Smooth muscle cell of the brain vasculature (primary cell): ENCODE measurements around the gene NIT2.
"Not testable (repeated sequence)": the region's sequence is repeated elsewhere in the genome, so short reads cannot be mapped to it uniquely, and the experiment has no call there.

Experiments used
- DNase-seq: peaks from one replicate; pipeline ENCODE4 v3.0.0-alpha.2; 2012; ENCODE audit warnings: low read depth, low spot score

The NIT2 gene

DNA sequence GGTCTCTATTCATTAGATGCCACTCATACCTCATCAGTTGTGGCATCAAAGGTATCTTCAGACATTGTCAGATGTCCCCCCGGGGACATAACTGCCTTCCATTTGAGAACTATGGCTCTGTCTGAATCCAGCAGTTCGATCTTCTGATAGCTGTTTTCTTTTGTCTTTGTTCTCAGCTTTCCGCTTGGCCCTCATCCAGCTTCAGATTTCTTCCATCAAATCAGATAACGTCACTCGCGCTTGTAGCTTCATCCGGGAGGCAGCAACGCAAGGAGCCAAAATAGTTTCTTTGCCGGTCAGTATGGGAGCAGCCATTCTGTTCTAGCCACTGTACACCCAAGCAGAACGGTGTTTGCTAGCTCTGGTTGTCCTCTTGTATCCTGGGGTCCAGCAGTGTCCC lies 4.4 kb downstream of the NIT2 start:
- no peak for DNase-seq

GRCh38 chr3:100339786-100340185 lies 5.2 kb downstream of the NIT2 start:
- no peak for DNase-seq

DNA sequence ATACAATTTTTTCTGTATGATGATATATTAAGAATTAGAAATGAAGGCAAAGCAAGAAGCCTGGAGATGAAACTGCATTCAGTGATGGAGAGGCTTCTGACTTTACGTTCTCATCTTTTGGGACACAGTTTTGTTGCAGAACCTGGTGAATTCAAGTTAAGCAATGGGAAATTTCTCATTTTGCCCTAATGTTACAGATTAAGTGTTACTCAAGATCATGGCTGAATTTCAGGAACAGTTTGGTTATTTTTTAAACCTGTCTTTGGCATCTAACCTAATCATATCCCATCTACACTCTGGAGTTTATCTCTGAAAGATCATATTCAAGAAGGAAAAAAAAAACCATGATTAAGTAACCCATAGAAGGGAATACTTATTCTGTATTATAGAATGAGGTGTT lies 6.0 kb downstream of the NIT2 start:
- no peak for DNase-seq

- DNase-seq = no peak
Observed at GRCh38 chr3:100348727-100349126, 14.2 kb downstream of the NIT2 start.

- DNase-seq = not testable (repeated sequence)
Observed at GRCh38 chr3:100351770-100352169, 17.2 kb downstream of the NIT2 start.

DNA sequence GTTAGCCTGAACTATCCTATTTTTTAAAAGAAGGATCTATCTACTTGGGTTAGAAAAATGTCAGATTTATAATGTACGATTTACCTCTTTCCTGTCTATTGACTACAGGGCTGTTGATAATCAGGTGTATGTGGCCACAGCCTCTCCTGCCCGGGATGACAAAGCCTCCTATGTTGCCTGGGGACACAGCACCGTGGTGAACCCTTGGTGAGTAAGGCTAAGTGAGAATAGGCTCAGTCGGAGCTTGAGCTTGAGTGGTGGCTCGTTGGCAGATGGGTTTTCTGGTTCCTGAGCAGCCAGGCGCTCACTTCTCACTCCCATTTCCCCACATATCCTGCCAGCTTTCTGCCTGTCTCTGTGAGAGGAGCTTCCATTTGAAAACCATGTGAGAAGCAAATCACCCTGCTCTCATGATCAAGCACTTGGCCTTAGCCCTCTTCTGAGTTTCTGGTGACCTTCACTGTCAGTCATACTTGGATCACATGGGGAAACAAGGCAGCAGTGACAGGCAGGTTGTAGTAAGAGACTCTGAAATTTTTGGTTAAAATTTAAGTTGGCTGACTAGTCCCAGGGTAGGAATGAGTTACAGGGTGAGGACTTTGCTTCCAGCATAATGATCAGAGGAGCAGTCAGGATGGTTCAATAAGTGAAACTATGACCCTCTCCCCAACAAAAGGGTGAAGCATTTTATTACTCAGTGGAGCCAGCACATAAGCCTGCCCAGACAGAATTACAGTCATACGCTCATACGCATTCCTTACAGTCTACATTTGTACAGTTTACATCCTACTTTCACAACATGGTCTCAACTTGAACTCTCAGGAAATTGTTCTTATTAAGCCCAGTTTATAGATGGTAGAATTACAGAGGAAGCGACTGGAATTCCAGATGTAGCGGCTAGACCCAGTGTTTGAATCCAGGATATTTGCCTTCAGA lies 18.0 kb downstream of the NIT2 start:
- DNase-seq = no peak

GRCh38 chr3:100354850-100355249 lies 20.3 kb downstream of the NIT2 start:
- DNase-seq = no peak

GRCh38 chr3:100358413-100358812 lies 23.9 kb downstream of the NIT2 start:
- no peak for DNase-seq

DNA sequence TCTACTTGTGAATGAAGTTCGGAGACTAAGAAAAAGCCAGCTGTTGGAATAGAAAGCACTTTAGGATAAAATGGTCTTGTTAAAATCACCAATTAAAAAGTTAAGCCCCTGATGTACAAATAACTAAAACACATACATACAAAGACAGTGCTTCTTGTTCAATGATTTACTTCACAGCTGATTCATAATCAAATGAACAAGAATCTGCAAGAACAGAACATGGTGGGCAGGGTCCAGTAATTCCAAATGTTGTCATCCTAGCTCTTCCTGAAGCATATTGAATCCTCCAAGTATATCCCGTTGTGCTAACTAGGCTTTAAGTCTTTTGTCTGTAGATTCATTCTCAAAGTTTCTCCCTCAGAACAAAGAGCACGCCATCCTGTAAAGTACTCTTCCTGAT lies 24.5 kb downstream of the NIT2 start:
- DNase-seq = no peak

DNA sequence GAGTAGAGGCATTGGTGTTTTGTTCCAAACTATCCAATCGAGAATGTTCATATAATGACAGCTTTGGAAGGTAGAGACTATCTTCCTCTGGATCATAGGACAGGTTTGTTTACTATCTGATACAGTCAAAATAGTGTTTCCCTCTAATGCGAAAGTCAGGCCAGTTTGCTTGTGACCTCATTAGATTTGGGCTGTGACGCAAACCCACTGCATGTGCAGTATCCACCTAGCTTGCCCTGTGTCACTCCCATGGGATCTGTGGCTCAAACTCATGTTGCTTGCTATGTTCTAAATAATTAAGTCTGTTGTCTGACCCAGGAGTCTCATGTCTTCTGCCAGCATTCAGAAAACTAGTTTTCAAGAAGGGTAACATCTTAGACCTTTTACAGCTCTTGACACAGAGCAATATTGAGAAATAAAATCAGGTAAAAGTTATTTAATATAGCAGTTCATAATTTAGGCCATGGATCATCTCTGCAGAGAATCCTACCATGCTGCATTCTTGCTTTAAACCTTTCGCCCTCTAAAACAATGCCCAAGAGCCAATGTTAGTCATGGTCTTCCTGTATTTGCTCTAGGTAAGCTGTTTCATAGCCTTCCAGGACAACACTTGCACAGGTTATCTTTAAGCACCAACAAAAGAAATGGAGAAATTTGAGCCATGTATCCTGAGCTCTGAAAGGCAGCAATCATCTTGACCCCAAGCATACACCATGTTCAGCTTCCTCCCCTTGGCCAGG lies 26.4 kb downstream of the NIT2 start:
- no peak for DNase-seq

- DNase-seq = no peak
Observed at GRCh38 chr3:100361897-100362296, 27.3 kb downstream of the NIT2 start.

DNA sequence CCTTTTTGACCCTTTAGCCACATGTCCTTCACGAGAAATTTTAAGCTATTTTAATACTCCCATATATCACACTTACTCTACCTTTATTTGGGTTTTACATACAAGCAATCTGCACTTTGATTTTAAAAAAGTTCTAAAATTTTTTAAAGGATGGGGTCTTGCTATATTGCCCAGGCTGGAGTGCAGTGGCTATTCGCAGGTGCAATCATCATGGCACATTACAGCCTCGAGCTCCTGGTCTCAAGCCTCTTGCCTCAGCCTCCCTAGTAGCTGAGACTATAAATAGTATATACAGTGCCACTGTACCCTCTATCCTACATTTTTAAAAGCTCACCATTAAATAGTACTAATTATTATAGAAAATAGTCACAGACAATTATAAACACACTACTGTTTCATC lies 29.9 kb downstream of the NIT2 start:
- DNase-seq = no peak

- DNase-seq = no peak
Observed at GRCh38 chr3:100366424-100366823, 31.9 kb downstream of the NIT2 start.

GRCh38 chr3:100368441-100368840 lies 33.9 kb downstream of the NIT2 start:
- no peak for DNase-seq

- no peak for DNase-seq
Observed at GRCh38 chr3:100370756-100371155, 36.2 kb downstream of the NIT2 start.

GRCh38 chr3:100374521-100374920 lies 40.0 kb downstream of the NIT2 start:
- no peak for DNase-seq

DNA sequence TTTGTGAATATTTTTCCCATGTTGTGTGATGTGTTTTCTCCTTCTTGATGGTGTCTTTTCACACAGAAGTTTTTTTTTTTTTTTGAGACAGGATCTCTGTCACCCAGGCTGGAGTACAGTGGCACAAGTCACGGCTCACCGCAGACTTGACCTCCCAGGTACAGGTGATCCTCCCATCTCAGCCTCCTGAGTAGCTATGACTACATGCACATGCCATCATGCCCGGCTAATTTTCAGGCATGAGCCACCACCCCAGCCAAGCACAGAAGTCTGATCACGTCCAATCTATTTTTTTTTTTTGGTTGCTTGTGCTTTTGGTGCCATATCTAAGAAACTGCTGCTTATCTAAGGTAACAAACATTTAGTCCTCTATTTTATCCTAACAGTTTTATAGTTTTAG lies 41.7 kb downstream of the NIT2 start:
- no peak for DNase-seq

DNA sequence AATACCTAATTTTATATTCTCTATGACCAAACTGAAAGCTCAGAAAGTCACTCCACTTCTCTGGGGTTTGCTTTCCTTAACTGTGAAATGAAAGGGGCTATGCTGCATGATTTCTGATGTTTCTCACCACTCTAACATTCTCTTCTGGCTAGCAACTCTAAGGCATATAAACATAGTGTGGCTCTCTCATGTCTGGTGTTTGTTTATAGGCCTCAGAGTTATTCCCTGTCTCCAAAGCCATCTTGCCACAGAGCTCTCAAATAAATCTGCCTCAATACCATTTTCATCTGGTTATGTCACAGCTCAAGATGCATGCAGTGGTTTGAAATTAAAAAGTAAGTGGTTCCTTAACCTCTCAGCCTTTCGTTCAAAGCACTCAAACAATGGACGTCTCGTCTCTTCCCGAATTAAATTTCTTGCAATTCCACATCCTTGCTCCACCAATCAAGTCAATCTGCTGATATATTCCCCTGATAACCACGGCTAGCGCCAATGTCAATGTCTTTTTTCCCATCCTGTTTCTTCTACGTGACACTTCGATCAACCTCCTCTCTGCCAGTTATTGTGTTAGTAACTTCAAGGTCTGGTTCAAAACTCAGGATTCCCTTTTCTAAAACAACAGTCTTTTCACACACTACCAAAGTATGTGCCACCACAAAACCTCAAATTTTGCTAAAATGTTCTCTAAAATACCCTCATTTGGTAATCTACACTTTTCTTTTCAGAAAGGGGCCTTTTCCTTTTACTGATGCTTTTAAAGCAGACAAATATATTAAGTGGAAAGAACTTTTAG lies 50.4 kb downstream of the NIT2 start:
- DNase-seq = no peak

- DNase-seq = peak; percentile 32
Observed at GRCh38 chr3:100386437-100387074, 52.0 kb downstream of the NIT2 start.

GRCh38 chr3:100389025-100389424 lies 54.5 kb downstream of the NIT2 start:
- DNase-seq = no peak

DNA sequence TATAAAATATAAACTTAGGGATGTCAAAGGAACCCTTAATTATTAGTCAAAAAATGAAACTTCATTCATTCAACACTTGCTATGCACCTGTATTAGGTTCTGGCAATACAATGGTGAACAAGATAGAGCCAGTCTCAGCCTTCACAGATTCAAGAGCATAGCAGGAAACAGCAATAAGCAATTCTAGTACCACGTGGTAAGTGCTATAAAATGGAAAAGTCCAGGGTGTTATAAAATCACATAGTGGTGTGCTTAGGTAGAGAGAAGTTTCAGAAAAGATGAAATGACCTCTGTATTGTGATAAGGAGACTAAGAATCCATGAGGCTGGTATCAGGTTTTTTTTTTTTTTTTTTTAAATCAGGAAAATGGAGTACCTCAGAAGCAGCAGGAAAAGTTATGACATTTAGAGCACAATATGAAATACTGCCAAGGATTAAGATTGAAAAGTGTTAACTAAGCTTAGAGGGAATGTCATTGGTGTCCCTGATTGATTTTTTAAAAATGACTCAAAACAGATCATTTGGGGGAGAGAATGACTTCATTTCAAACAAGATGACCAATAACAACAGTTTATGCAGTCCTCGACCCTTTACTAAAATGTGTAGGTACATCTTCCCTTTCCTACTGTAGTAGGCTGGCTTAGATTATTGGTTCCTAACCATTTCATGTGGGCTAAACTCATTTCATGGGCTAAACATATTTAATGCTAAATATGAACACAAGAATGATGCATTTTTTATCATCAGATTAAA lies 61.3 kb downstream of the NIT2 start:
- DNase-seq = no peak
